GM20431 (cell line): Measurements from ENCODE around the gene STIP1.

Experiments
- in situ Hi-C: fragments of 300-500 bp; cut with MseI, MboI; formaldehyde crosslinking; loops from one replicate; pipeline ENCODE4 v1.15.0; 2020; ENCODE audit warnings: low sequenced_read_pairs; ENCODE audit not compliant: unreplicated experiment

Gene STIP1

DNA sequence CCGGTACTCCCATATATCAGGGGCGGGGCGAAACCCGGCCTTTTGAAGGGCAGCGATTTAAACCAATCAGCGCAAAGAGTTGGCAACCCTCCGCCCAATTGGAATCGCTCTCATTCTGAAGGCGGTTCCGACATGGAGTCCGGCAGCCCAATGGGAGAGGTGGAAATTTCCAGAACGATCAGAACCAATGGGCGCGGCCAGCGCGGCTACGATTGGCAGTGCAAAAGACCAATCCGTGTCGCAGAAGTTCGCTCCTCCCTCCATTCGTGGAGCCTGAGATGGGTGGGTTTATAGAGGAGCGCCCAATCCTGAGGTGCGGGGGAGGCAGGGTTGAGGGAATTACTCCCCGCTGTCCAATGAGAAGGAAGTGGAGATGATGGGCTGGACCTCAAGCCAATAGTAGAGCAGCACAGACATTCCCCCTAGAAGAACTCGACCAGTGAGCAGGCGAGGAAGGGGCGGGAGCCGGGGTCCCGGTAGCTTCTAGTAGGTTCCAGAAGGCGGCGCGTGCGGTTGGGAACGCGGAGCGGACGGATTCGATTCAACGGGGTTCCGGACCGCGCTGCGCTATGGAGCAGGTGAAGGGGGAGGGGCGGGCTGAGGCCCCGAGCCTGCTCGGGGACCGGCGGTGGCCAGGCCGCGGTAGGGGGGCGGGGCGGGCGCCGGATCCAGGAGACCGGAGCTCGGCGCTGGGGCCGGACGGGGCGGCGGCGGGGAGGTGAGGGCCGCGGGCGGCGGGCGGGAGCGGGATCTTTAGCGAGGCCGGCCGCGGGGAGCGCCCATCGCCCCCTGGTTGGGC lies at the start of gene STIP1:
TSS of gene STIP1 (plus strand) at position 479 of the 799 bp plus-strand sequence. CDS start at position 570, 91 bp downstream.
- in situ Hi-C loops = no loop called here

DNA sequence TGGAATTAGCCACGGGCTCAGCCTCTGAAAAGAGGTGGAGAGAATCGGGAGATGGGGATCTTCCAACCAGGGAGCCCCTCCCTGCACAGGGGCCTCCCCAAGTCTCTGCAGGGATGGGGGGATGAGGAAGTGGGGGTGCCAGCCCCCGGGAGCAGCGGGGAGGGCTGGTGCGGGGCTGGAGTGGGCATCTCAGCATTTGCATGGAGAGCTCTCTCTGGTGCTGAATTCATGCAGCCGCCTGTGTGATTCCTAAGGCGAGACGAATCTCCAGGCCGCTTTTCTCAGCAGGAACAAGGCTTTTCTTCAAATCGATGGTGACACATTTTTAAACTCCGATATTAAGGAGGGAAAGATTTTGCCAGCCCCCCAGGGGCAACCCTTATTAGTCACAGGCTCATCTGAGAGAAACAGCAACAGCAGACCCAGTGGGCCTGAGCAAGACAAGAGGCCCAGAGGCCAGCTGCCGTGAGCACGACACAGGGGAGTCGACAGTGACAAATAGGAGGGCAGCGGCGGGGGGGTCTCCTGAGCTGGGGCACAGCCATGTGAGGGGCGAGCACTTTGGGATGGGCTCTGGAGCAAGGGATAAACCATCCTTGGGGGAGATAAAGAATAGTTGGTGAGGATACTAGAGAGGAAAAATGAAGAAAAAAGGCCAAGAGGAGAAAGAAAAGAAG lies 49.1 kb upstream of the STIP1 start:
- in situ Hi-C loops = no loop called here

DNA sequence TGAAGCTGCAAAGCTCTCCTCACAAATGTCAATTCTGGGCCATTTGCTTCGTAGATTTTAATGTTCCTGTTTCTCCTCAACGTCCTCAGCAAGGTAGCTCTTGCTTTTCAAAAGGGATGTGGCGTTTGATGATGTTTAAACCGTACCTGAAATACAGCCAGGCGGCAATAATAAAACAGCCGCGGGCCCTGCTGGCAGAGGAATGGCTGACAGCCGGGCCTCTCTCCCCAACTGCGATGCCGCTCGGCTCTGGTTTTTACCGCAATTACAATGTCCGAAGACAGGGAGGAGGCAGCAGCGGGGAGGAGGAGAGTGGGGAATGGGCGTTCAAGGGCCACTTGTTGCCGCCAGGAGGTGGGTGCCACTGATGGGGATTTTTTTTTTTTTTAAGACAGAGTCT lies 47.6 kb upstream of the STIP1 start:
- in situ Hi-C loops = no loop called here

DNA sequence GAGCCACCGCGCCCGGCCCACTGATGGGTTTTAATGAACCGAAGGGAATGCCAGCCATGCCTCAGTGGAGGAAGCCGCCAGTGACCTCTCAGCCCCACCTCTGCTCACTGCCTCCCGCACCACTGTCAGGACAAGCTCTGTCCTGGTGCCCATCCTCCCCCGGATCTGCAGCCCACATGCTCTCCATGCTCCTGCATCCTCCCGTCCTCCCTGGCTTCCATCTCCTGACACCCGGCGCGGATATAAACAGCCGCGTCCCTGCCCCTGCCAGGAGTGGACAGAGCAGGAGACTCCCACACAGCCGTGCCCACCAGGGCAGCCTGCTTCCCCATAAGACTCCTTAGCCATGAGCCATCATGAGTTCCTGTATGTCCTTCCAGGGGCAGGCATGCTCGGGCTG lies 46.9 kb upstream of the STIP1 start:
- in situ Hi-C loops = no loop called here

DNA sequence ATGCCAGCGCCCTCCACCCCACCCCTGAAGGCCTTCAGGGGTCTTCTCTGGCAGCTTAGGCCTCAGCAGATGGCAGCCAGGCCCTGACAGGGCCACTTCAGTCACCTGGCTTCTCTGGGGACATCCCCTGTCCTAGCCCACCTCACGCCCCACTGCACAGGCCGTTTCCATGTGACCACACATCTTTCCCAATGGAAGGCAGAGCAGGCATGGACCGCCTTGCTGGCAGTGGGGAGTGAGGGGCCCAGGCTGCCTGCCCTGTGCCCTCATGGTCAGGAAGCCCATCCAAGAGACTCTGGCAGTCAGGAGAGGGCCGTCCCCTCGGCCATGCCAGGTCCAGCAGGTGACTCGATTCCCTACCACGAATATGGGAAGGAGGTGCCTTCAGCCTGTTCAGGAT lies 45.9 kb upstream of the STIP1 start:
- in situ Hi-C loops = loop anchor here (10.0 kb wide), 2 partner anchors 135 to 305 kb away; partner anchors contain the start of gene MARK2

DNA sequence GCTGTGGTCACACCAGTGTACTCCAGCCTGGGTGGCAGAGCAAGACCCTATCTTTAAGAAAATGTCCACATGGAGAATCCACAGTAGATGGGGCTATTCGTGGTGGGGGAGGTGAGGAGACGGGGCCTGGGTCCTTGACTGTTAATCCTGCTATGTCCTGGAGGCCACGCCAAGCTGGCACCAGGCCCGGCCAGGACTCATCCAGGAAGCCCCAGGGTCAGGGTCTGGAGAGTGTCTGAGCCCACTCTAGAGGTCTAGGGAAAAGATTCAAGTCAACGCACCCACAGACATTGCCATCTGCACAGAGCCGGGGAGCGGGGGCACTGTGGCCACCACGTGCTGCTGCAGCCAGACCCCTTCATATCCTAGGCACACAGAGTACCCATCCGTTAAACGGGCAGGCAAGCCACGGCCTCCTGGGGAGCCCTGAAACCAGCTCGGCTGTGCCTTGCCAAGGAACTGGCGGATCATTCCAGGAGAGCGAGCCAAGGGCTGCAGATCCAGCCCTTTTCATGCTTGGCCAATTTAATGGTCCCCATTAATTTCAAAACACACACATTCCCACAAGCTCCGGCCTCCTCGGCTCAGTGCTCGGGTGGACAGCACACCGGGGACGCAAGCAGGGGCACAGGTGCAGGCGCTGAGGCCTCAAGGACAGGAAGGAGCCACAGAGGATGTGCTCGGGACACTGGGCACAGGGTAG lies 44.7 kb upstream of the STIP1 start:
- in situ Hi-C loops = loop anchor here (10.0 kb wide), 2 partner anchors 136 to 306 kb away; partner anchors contain the start of gene MARK2

DNA sequence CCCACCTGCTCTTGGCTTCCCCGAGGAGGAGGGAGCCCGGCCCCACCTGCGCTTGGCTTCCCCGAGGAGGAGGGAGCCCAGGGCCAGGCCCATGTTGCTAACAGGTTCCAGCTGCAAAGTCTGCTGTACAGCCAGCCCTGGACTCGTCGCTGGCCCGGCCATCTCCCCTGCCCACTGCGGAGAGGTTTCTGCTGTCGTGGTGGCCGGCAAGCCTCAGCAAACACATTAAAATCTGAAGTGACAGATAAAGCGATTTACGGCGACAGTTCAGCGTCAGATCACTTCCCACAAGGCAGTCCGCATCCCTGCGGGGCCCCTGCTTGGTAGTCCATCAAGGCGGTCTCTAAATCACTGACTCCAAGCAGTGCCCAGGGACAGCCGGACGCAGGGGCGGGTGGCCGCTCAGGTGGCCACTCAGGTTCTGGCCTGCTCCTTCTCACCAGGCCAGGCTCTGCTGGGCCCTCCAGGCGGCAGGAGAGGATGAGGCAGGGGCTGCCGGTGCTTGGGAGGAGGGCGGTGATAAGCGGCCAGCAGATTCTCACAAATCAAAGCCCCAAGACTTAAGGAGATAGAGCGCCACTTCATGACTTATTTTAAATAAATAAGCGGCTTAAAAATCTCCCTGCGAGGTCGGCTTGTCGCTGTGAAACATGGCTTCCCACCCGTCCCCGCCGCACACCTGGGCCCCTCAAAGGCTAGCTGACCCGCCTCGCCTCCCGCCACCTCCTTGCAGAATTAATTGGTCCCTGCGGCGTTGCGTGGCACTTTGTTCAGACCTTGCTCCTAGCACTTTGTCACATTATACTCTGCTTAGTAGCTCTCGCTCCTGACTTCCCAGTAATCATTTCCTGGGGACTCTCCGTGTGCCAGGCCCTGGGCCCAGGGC lies 41.1 kb upstream of the STIP1 start:
- in situ Hi-C loops = loop anchor here (10.0 kb wide), 2 partner anchors 140 to 310 kb away; partner anchors contain the start of gene MARK2

DNA sequence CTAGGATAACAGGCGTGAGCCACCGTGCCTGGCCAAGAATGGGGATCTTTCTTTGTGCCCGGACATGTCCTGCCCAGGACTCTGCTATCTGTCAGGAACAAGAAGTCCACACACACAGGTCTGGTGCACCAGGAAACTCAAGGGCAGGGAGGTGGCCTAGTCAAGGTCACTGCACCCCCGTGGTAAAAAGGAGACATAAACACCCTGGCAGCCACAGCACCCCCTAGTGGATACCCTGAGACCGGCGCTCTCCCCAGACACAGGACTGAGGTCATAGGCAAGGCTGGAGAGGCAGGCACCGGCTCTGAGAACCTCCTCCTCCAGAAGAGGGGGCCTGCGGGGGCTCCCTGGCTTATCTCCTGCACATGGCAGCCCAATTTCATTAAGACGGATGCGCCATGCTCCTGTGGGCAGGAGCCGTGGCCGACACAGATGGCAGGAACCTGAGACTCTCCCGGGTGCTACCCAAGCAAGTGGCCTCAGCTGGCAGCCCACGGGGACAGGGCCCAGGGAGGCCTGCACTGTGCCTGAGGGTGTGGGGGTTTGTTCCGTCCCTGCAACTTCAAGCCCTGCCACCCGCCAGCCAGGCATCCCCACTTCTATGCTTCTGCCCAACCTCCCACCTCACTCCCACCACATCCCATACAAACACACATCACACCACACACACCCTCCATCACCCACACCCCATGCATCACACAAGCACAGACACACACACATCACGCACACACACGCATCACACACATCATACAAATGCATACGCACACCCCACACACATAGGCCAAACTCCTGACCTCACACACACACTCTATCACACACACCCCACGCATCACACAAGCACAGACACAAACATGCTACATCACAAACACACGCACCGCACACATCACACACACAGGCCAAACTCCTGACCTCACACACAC lies 39.7 kb upstream of the STIP1 start:
- in situ Hi-C loops = loop anchor here (10.0 kb wide), 2 partner anchors 141 to 311 kb away; partner anchors contain the start of gene MARK2

DNA sequence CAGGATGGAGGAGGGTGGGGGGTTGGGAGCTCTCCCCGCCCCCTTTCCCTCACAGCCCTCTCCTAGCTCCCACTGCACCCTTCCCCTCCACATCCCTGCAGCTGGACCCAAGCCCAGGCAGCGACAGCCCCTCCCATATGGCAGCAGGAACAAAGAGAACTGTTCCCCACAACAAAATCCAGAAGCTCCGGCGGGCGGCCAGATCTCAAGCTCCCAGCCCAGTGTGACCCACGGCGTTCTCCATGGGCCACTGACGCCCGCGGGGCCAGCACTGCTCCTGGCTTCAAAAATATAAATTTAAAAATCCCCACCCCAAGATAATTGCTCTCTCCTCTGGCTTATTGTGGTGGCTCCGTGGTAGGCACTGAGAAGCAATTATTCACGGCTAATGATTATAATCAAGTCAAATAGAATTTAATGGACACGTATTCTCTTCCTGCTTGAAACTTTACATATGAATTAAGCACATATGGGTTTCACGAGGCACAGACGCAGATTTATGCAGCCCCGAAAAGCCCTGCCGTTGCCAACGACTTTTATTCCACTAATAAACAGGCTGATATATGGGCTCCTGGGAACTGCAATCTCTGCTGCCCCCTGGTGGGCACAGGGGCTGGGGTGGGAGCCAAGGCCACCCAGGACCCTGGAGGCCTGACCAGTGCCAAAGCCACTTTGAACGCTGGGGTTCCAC lies 37.6 kb upstream of the STIP1 start:
- in situ Hi-C loops = loop anchor here (10.0 kb wide), 2 partner anchors 144 to 314 kb away; partner anchors contain the start of gene MARK2

DNA sequence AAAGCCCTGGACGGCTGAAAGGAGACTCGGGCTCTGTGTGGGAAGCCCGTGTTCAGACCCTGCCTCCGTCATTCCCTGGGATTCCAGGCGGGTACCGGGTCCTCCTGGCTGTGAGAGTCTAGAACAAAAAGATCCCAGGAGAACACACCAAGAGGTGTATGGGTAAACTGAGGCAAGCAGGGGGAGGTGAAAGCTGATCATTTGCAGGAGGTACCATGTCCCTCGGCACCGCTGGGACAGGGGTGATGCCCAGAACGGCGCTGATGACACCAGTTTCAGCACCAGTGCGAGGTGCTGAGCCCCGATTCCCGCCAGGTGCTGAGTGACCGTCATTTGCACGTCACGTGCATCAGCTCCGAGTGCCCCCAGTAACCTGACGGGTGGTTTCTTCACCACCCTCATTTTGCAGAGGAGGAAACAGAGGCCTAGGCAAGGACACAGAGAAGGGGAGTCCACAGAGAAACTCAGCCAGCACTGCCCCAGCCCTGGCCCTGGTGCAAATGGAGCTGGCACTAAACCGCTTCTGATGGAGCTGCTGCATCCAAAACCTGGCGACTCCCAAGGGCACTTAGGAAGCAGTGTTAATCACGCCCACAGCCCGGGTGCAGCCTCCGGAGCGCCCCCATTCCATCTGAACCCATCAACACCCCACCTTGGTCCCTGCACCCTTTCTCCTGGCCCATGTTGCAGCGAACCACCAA lies 36.9 kb upstream of the STIP1 start:
- in situ Hi-C loops = loop anchor here (10.0 kb wide), 2 partner anchors 144 to 314 kb away; partner anchors contain the start of gene MARK2

DNA sequence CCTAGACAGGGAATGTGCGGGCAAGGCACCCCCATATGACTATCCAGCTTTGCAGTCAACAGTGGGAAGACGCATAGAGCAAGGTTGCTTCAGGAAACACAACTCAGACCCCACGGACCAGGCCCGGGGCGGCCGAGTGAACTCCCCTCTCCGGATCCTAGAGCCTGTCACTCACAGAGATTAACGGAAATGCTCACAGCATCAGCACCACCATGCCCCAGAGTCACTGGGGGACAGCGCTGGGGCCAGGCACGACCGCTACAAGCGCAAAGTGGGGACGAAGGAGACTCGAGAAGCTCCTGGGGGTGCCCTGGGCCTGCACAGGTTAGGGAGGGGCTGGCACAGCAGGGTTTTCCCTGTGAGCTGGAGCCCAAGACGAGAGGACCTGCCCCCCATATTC lies 35.9 kb upstream of the STIP1 start:
- in situ Hi-C loops = no loop called here

DNA sequence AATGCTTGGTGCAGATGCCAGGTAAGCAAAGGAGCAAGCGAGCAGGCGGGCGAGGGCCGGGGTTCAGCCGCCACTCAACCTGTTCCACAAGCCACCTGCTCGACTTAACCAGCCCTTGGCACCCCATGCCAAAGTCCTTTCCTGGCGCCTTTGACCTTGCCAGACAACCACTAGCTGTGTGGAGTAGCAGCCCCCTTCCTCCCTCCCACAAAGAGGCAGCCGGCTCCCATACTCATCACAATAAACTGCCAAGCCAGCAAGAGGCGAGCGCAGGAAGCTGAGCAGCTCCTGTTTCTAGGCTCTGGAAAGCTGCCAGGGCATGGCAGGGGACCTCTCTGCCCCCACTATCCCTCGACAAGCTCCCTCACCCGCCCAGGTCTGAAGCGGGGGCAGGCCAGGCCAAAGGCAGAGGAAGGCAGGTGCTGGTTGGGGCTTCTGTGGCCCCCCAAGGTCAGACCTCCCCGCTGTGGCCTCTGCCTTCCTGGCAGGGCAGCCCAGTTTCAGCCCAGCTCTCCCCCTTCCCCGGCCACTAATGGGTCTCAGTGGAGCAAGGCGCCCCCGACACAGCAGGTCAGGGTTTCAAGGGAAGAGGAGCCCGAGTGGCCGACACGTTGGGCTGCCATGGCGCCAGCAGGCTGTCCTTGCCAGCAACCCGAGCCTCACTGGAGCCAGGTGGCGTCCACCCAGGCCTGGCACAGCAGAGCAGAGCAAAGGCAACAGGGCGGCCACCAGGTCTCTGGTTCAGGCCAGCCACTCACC lies 35.3 kb upstream of the STIP1 start:
- in situ Hi-C loops = no loop called here

DNA sequence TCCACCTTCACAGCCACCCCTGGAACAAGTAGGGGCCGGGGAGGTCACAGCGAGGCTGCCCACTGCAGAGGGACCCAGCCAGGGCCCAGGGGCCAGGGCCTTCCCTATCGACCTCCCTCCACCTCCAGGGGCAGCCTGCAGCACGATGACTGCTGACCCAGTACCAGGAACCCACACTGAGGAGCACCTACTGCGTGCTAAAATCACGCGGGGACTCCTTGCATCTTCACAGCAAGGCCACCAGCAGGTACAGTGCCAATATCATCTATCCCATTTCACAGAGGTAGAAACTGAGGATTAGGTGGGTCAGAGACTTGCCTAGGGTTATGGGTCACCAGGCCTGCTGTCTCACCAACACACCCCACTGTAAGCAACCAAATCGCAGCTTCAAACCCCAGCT lies 34.6 kb upstream of the STIP1 start:
- in situ Hi-C loops = no loop called here

DNA sequence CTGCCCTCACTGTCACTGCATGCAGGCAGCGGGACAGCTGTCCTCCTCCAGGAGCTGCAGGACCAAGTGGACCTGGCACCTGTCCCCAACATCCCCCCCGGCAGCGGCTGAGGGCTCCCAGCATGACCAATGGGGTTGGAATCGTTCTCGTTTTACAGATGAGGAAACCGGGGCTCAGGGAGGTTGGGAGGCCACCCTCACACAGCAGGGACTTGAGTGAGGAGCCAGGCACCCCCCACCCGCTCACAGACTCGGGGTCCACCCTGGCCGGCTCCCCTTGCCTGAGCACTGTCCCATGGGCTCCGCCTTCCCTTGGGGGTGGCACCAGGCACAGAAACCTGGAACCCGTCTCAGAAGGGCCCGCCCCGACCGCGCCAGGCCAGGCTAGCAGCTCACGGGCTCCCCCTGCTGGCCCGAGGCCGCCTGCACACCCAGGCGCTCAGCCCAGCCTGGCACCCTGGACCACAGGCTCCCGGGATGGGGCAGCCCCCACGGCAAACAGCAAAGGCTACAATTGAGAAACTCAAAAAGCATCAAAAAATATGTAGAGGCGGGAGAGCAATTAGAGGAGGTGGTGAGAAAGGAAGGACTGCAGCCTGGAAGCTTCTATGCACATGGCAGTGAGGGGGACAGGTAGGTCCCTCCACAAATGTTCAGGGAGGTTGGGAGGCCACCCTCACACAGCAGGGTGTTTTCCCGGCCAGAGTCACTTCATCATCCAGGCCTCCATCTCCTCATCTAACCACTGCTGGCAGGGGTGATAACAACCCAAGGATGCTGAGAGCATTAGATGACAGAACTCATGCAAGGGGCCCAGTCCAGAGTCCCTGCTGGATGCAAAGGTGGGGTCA lies 32.9 kb upstream of the STIP1 start:
- in situ Hi-C loops = no loop called here

DNA sequence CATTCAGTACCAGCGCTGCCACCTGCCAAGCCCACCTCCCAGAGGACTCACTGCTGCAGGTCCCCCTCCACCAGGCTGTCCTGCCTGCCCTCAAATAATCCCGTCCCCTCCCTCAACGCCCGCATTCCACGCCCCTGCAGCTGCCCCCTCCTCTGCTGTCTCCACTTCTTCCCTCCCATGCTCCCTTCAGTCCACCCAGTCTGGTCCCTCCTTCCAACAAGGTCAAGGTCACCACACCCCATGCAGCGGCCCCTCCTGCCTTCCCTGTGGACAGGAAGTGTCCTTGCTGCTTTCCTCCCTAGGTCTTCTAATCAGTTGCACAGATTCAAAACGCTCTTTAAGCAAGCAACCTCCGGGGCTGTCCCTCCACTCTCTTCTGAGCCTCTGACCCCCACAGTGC lies 32.2 kb upstream of the STIP1 start:
- in situ Hi-C loops = no loop called here
